ENCODE measurements around the gene SUMF1.

SUMF1 gene

DNA sequence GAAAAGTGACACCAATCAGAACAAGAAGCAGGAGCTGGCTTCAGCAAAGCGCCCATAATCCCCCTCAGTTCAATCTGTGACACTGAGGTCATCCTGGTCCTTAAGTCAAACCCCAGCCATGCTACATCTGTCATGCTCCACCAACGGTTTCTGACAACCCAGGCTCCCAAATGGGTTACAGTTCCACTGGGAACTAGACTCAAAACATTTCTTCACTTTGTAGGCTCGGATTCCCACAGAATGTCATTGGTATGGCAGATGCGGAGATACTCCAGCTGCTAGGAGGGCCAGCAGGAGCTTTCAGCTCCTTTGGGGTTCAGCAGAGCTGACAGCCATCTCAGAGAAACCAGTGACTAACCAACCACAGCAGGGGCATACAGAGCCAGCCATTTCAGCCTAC, 48.9 kb downstream of the SUMF1 start:
- no peaks in the 10 kb centered on the region for H3K9me3 ChIP-seq (replicated peaks; ENCODE audit: insufficient read depth, low read length)
- H3K79me2 ChIP-seq (ENCODE audit: low read length), result no peaks in the 10 kb centered on the region
- no peak overlapping the region for H3K9ac ChIP-seq (ENCODE audit: low read length)
- H3K27ac ChIP-seq (ENCODE audit: low read length), result no peak overlapping the region
- H3K36me3 ChIP-seq (replicated peaks; ENCODE audit: insufficient read depth, low read length), result no peaks in the 10 kb centered on the region
- H3K27me3 ChIP-seq (replicated peaks; ENCODE audit: insufficient read depth, low read length), result no peaks in the 10 kb centered on the region
- no peak for DNase-seq
- no peaks in the 10 kb centered on the region for H4K20me1 ChIP-seq (ENCODE audit: insufficient read depth, low read length)
- H3K4me2 ChIP-seq (ENCODE audit: low read depth, low read length), result no peak overlapping the region
- TF ChIP-seq EZH2phosphoT487 (IDR thresholded peaks at IDR 0.05; ENCODE audit: low read length) (no peak), EZH2 (optimal IDR thresholded peaks at IDR 0.05; ENCODE audit: low read depth, low read length) (no peak)
- TF ChIP-seq, protein P1, sequence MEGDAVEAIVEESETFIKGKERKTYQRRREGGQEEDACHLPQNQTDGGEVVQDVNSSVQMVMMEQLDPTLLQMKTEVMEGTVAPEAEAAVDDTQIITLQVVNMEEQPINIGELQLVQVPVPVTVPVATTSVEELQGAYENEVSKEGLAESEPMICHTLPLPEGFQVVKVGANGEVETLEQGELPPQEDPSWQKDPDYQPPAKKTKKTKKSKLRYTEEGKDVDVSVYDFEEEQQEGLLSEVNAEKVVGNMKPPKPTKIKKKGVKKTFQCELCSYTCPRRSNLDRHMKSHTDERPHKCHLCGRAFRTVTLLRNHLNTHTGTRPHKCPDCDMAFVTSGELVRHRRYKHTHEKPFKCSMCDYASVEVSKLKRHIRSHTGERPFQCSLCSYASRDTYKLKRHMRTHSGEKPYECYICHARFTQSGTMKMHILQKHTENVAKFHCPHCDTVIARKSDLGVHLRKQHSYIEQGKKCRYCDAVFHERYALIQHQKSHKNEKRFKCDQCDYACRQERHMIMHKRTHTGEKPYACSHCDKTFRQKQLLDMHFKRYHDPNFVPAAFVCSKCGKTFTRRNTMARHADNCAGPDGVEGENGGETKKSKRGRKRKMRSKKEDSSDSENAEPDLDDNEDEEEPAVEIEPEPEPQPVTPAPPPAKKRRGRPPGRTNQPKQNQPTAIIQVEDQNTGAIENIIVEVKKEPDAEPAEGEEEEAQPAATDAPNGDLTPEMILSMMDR (IDR thresholded peaks at IDR 0.05; ENCODE audit: low read length), result no peak
- H3K4me3 ChIP-seq (ENCODE audit: low read length), result no peak overlapping the region
- H2AFZ ChIP-seq (ENCODE audit: low read length), result no peak overlapping the region
- H3K9me2 ChIP-seq (replicated peaks; ENCODE audit: insufficient read depth, low read length), result no peaks in the 10 kb centered on the region
- no peaks in the 10 kb centered on the region for H3K4me1 ChIP-seq (ENCODE audit: low read length)
- H3F3A ChIP-seq (ENCODE audit: insufficient read depth, low read length), result no peaks in the 10 kb centered on the region

- Histone ChIP-seq H3K4me2 (ENCODE audit: low read depth, low read length) (no peak overlapping the region), H3K4me1 (ENCODE audit: low read length) (no peaks in the 10 kb centered on the region), H3K9me2 (replicated peaks; ENCODE audit: insufficient read depth, low read length) (no peaks in the 10 kb centered on the region), H3K4me3 (ENCODE audit: low read length) (no peak overlapping the region), H3K36me3 (replicated peaks; ENCODE audit: insufficient read depth, low read length) (no peaks in the 10 kb centered on the region), H4K20me1 (ENCODE audit: insufficient read depth, low read length) (no peaks in the 10 kb centered on the region), H3K27me3 (replicated peaks; ENCODE audit: insufficient read depth, low read length) (no peaks in the 10 kb centered on the region), H3K27ac (ENCODE audit: low read length) (no peak overlapping the region), H3F3A (ENCODE audit: insufficient read depth, low read length) (no peaks in the 10 kb centered on the region), H3K79me2 (ENCODE audit: low read length) (no peaks in the 10 kb centered on the region), H2AFZ (ENCODE audit: low read length) (no peak overlapping the region), H3K9ac (ENCODE audit: low read length) (no peak overlapping the region), H3K9me3 (replicated peaks; ENCODE audit: insufficient read depth, low read length) (no peaks in the 10 kb centered on the region)
- no peak for DNase-seq
- TF ChIP-seq EZH2 (optimal IDR thresholded peaks at IDR 0.05; ENCODE audit: low read depth, low read length), result no peak
- TF ChIP-seq, protein P1 (IDR thresholded peaks at IDR 0.05; ENCODE audit: low read length), result no peak
- TF ChIP-seq EZH2phosphoT487 (IDR thresholded peaks at IDR 0.05; ENCODE audit: low read length), result no peak
Measured at GRCh38 chr3:4417449-4417848, 49.6 kb downstream of the SUMF1 start.

DNA sequence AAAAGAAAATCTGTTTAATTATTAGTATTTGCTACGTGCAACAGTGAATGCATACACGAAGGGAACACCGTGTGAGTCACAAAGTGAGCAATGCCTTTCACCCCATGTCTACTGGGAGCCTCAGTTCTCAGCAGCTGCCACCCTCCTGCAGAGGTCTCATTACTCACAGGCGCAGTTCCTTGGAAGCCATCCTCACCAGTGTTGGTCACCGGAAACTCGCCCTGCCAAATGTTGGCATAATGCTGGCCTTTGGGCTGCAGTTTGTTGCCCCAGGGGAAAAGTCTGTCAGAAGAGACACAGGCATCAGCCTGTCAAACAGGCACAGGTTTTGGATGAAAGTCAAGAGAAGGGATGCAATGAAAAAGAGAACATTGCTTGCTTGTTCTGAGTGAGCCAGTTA, 50.1 kb downstream of the SUMF1 start:
- H3K9me3 ChIP-seq (replicated peaks; ENCODE audit: insufficient read depth, low read length), result no peaks in the 10 kb centered on the region
- H3K9ac ChIP-seq (ENCODE audit: low read length), result no peak overlapping the region
- H4K20me1 ChIP-seq (ENCODE audit: insufficient read depth, low read length), result no peaks in the 10 kb centered on the region
- no peak overlapping the region for H2AFZ ChIP-seq (ENCODE audit: low read length)
- H3K79me2 ChIP-seq (ENCODE audit: low read length), result no peaks in the 10 kb centered on the region
- no peaks in the 10 kb centered on the region for H3K4me1 ChIP-seq (ENCODE audit: low read length)
- H3K4me2 ChIP-seq (ENCODE audit: low read depth, low read length), result no peak overlapping the region
- DNase-seq, result no peak
- H3F3A ChIP-seq (ENCODE audit: insufficient read depth, low read length), result no peaks in the 10 kb centered on the region
- H3K36me3 ChIP-seq (replicated peaks; ENCODE audit: insufficient read depth, low read length), result no peaks in the 10 kb centered on the region
- no peak for TF ChIP-seq EZH2 (optimal IDR thresholded peaks at IDR 0.05; ENCODE audit: low read depth, low read length)
- TF ChIP-seq, protein P1 (IDR thresholded peaks at IDR 0.05; ENCODE audit: low read length), result no peak
- TF ChIP-seq EZH2phosphoT487 (IDR thresholded peaks at IDR 0.05; ENCODE audit: low read length), result no peak
- H3K9me2 ChIP-seq (replicated peaks; ENCODE audit: insufficient read depth, low read length), result no peaks in the 10 kb centered on the region
- H3K27me3 ChIP-seq (replicated peaks; ENCODE audit: insufficient read depth, low read length), result no peaks in the 10 kb centered on the region
- no peak overlapping the region for H3K27ac ChIP-seq (ENCODE audit: low read length)
- H3K4me3 ChIP-seq (ENCODE audit: low read length), result no peak overlapping the region
